Keratinocyte (primary cell): ENCODE data around the gene SLC43A1.
A peak's percentile ranks its signal among the peaks of the same experiment; 100 is the strongest.

Experiments
- CTCF ChIP-seq, 3 experiments: IDR thresholded peaks in 1 of 3; conservative IDR thresholded peaks in 1 of 3; optimal IDR thresholded peaks in 1 of 3; 2 replicates in 2 of 3; 3 replicates in 1 of 3; pipeline versions ENCODE3 to v1.5.1; 2011; ENCODE audit warnings: low read length in 3 of 3, mild to moderate bottlenecking in 3 of 3, moderate library complexity in 2 of 3, control low read depth in 1 of 3, inconsistent platforms in 1 of 3; ENCODE audit not compliant: insufficient read depth in 2 of 3; ENCODE audit errors: extremely low read depth in 1 of 3
- EZH2 ChIP-seq: IDR thresholded peaks from one replicate; pipeline ENCODE4 v1.6.1; 2012; ENCODE audit warnings: inconsistent platforms, mild to moderate bottlenecking, low read length, moderate library complexity

- peak; percentile 15 to 32 (median 23) for TF ChIP-seq CTCF (optimal IDR thresholded peaks at IDR 0.05 in 1 of 3, IDR thresholded peaks at IDR 0.05 in 1 of 3, conservative IDR thresholded peaks at IDR 0.05 in 1 of 3; ENCODE audit: extremely low read depth in 1 of 3, insufficient read depth in 2 of 3, low read length in 3 of 3)
- TF ChIP-seq EZH2: no peak
Observed at GRCh38 chr11:57546869-57547475, 31.5 kb upstream of the SLC43A1 start.
